A673 (cell line): ENCODE data around the gene SCAI.

Experiments
- CTCF ChIP-seq: fragments of 300-800, 200-600 bp; sonication (generic); conservative IDR thresholded peaks from 2 replicates; pipeline ENCODE4 v1.5.1; 2017; ENCODE audit warnings: low read depth, mild to moderate bottlenecking, antibody characterized with exemption, low read length, moderate library complexity, mixed read lengths
- EZH2 ChIP-seq: fragments of 200-600 bp; sonication (generic); IDR thresholded peaks from 2 replicates; pipeline ENCODE4 v1.6.1; 2017; ENCODE audit warnings: borderline replicate concordance, low read depth, mild to moderate bottlenecking, mixed read lengths, antibody characterized with exemption, low read length; ENCODE audit not compliant: poor library complexity, severe bottlenecking

DNA sequence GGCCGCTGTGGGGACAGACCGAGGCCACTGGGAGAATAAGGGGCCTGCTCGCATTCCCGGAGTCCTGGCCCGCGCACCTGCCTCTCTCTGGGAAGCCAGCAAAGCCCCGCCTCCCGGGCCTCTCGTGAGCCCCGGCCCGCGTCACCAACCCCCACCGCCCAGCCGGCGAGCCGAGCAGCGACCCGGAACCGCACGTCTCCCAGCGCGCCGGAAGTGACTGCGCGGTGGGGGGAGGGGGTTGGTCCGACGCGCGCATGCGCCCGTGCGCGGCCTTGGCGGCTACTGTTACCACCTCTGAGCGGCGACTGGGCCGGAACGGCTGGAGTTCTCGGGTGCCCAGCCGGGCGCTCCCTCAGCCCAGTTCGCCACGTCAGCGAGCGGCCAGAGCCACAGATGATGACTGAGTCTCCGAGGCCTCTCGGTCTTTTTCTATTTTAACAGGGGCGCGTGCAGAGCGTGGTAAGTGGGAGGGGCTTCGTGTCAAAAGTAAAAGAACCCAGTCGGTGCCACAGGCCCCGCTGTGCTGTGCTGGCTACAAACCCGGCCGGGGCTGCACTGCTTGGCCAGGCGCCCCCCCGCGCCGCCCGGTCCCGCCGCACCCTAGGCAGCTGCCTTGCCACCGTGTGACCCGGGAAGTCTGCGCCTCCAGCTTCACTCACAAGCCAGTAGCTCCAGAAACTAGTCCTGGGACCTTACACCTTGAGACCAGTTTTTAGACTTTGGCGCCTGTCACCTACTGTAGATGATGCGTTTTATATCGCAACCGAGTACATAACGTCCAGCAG, 202.2 kb downstream of the SCAI start, which contains the start of gene GOLGA1:
- TF ChIP-seq CTCF (no peak), EZH2 (no peak)
